ENCODE results near the gene KATNIP. TPM values are rescaled to one million over a fixed set of nuclear protein-coding genes. Genes with fewer than 3 reads are reported as not detected.

The KATNIP gene
- polyA plus RNA-seq, 1 of the 3 experiments (the other 2 are of a cell fraction), result 25.5 TPM

GRCh38 chr16:27518226-27518625 is 31.7 kb upstream of the KATNIP start:
- no peaks in the 10 kb centered on the region for H3K9me2 ChIP-seq
- no peaks in the 10 kb centered on the region for H4K20me1 ChIP-seq (ENCODE audit: insufficient read depth)
- WGBS (ENCODE audit: low lambda C conversion rate), result 92% methylated on average over 4 of the region's 4 CpGs
- peaks cover 19 to 42% of the 10 kb centered on the region in 2 experiments for H3K36me3 ChIP-seq (replicated peaks in 1 of 2; ENCODE audit: control insufficient read depth in 1 of 2, insufficient read depth in 2 of 2, low read length in 1 of 2)
- H3K79me2 ChIP-seq (ENCODE audit: insufficient read depth), result no peaks in the 10 kb centered on the region
- CTCF ChIA-PET, result no interaction called here
- H3K4me3 ChIP-seq (ENCODE audit: low read depth in 2 of 2, low read length in 1 of 2), result no peak overlapping the region
- no peak overlapping the region for H2AFZ ChIP-seq (ENCODE audit: low read depth)
- H3K4me2 ChIP-seq, result no peak overlapping the region
- no peaks in the 10 kb centered on the region for H3F3A ChIP-seq (replicated peaks; ENCODE audit: insufficient read depth)
- no peak overlapping the region for H3K27ac ChIP-seq (ENCODE audit: low read depth in 2 of 2, low read length in 1 of 2)
- DNase-seq, result no peak
- H3K27me3 ChIP-seq (ENCODE audit: insufficient read depth), result no peaks in the 10 kb centered on the region
- H3K9ac ChIP-seq, result no peak overlapping the region
- POLR2A ChIA-PET, result no interaction called here
- 0 out of 4 replicates have a peak, but pooled peaks cover 0 to 5% of the 10 kb centered on the region in 2 experiments for H3K4me1 ChIP-seq (ENCODE audit: control insufficient read depth in 1 of 2, insufficient read depth in 2 of 2, low read depth in 1 of 2, low read length in 1 of 2)
- TF ChIP-seq GATA2 (CRISPR knock-in tag; IDR thresholded peaks at IDR 0.05), result no peak
- TF ChIP-seq CTCF (IDR thresholded peaks at IDR 0.05), result no peak
- no peak for TF ChIP-seq PBX3 (IDR thresholded peaks at IDR 0.05)
- no peak for TF ChIP-seq YY1 (IDR thresholded peaks at IDR 0.05; ENCODE audit: low read depth)
- TF ChIP-seq NFIC (IDR thresholded peaks at IDR 0.05; ENCODE audit: borderline replicate concordance), result no peak
- TF ChIP-seq EZH2phosphoT487 (IDR thresholded peaks at IDR 0.05; ENCODE audit: borderline replicate concordance, low read depth), result no peak
- TF ChIP-seq EP300 (IDR thresholded peaks at IDR 0.05; ENCODE audit: borderline replicate concordance in 1 of 2, low read depth in 1 of 2, low read length in 1 of 2), result no peak
- no peak for TF ChIP-seq RAD21 (IDR thresholded peaks at IDR 0.05; ENCODE audit: low read length)
- H3K9me3 ChIP-seq, result no peaks in the 10 kb centered on the region

- Histone ChIP-seq H3K27ac (ENCODE audit: low read depth in 2 of 2, low read length in 1 of 2) (peak overlapping the region in 1 of 2 experiments; percentile 41; a peak in 2 of 4 replicates), H3K4me1 (ENCODE audit: control insufficient read depth in 1 of 2, insufficient read depth in 2 of 2, low read depth in 1 of 2, low read length in 1 of 2) (0 out of 4 replicates have a peak, but pooled peaks cover 0 to 5% of the 10 kb centered on the region in 2 experiments), H3K4me3 (ENCODE audit: low read depth in 2 of 2, low read length in 1 of 2) (no peak overlapping the region), H3K9me3 (no peaks in the 10 kb centered on the region), H3K27me3 (ENCODE audit: insufficient read depth) (no peaks in the 10 kb centered on the region), H4K20me1 (ENCODE audit: insufficient read depth) (no peaks in the 10 kb centered on the region), H2AFZ (ENCODE audit: low read depth) (no peak overlapping the region), H3K9me2 (no peaks in the 10 kb centered on the region), H3K79me2 (ENCODE audit: insufficient read depth) (no peaks in the 10 kb centered on the region), H3F3A (replicated peaks; ENCODE audit: insufficient read depth) (no peaks in the 10 kb centered on the region), H3K4me2 (0 out of 2 replicates have a peak overlapping the region, but pooled peaks have one; percentile 52), H3K9ac (no peak overlapping the region), H3K36me3 (replicated peaks in 1 of 2; ENCODE audit: control insufficient read depth in 1 of 2, insufficient read depth in 2 of 2, low read length in 1 of 2) (peaks cover 29 to 58% of the 10 kb centered on the region in 2 experiments)
- CTCF ChIA-PET, result no interaction called here
- 78% methylated on average over 12 of the region's 16 CpGs for WGBS (ENCODE audit: low lambda C conversion rate)
- no peak for TF ChIP-seq FOXJ3 (CRISPR knock-in tag; IDR thresholded peaks at IDR 0.05)
- no peak for TF ChIP-seq SIN3A (IDR thresholded peaks at IDR 0.05; ENCODE audit: borderline replicate concordance, low read depth, low read length)
- TF ChIP-seq EZH2phosphoT487 (IDR thresholded peaks at IDR 0.05; ENCODE audit: borderline replicate concordance, low read depth), result no peak
- TF ChIP-seq PBX3 (IDR thresholded peaks at IDR 0.05), result 0 out of 2 replicates have a peak, but pooled peaks have one; percentile 4
- POLR2A ChIA-PET, result no interaction called here
- no peak for DNase-seq
Observed at GRCh38 chr16:27520982-27521673, 28.8 kb upstream of the KATNIP start.

Data from SK-N-SH (cell line).